HG02678 (cell line): ENCODE results near the gene MYL3.

ENCODE experiments used
- ATAC-seq: cut with Tn5 transposase; IDR thresholded peaks from one replicate; pipeline ENCODE4 v1.9.1; 2021; ENCODE audit warnings: mild to moderate bottlenecking, moderate library complexity; ENCODE audit not compliant: unreplicated experiment

MYL3 gene

GRCh38 chr3:46883830-46884185, 20.6 kb upstream of the MYL3 start:
- no peak for ATAC-seq

- no peak for ATAC-seq
Observed at GRCh38 chr3:46883054-46883829, 20.0 kb upstream of the MYL3 start.

- no peak for ATAC-seq
Observed at GRCh38 chr3:46882377-46883053, 19.3 kb upstream of the MYL3 start.

- ATAC-seq, result no peak
Observed at GRCh38 chr3:46881596-46882376, 18.5 kb upstream of the MYL3 start.

DNA sequence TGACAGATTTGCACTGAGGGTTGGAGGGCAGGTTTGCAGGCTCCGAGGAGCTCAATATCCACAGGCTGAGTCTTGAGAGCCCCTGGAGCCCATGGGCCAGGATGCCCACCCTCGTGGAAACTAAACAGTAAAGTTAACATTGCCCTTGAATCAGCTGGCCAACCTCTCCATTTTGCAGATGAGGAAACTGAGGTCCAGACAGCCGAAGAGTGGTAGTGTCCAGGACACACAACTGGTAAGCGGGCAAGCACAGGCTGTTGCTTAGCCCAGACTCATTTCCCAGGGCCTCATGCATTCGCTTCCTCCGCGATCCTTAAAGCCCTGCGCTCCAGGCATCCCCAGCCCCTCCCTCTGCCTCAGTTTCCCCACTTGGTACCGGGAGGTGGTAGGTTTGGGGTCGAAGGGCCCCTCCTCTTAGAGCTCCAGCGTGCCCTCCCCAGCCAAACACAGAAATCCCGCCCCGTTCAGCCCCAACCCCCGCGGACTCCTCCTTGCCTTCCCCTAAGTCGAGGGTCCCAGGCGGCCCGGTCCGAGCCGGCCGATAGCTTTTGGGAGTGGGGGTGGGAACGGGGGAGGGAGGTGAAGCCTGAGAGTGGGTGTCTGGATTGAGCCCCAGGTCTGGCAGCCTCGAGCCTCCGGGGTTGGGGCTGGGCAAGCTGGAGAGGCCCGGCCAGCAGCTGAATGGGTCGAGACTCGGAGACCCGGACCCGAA, 17.8 kb upstream of the MYL3 start:
- no peak for ATAC-seq

DNA sequence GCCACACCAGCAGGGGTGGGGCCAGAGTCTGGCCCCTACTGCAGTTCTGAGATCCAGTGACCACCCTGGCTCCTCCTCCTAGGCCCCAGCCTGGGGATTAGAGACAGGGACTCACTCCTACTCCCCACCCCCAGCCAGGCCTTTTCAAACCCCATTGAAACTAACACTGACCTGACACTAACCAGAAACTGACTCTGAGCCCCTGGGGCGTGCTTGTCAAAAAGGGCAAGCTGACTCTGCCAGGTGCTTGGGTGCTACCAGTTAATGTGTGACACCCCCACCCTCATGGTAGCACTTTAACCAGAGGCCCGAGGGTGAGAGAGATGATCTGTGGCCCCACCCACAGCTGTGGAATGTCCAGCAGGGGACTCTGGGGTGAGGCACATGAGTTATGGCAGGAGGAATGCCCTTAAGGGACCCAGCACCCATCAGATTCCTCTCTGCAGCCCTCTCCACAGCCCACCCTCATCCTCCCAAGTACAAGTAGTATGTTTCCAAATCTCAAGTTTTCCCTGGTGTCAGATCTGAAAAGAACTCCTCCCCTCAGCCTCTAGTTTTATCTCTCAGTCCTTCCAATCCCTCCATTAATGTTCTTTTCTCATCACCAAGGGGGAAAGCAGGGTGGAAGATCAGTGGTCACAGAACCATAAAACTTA, 15.7 kb upstream of the MYL3 start:
- peak; percentile 43 for ATAC-seq

DNA sequence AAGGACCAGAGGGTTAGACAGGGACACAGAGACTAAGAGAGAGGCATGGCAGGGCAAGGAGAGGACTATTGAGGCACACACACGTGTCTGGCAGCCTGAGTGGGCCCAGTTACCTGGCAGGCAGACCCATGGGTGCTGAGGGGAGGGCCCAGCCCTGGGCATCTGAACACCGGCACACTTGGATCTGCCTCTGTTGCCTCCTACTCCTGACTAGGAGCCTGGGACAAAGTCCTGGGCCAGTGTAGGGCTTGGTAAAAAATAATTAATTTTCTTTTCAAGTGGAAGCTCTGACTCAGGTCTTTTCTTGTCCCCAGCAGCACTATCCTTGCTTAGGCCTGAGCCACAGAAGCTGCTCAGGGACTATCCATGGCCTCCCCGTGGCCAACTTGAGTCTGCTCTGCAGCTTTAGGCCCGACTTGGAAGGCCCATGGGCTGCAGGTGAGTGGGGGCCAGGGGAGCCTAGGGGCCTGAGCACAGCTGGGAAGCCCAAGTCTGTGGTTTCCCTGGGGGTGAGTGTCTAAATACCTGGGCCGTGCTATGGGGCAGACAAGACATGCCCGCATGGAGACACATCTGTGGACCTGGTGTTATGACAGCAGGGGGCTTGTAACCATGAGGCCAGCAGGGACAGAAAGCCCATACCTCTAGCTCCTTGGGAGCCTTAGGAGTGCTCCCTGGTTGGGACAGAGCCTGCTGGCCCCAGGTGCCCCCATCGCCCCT, 14.3 kb upstream of the MYL3 start, which contains the start of gene PTH1R:
Gene PTH1R (plus strand): TSS at position 316 of the 720 bp plus-strand sequence. CDS start 5,839 bp downstream, outside the sequence.
- no peak for ATAC-seq

DNA sequence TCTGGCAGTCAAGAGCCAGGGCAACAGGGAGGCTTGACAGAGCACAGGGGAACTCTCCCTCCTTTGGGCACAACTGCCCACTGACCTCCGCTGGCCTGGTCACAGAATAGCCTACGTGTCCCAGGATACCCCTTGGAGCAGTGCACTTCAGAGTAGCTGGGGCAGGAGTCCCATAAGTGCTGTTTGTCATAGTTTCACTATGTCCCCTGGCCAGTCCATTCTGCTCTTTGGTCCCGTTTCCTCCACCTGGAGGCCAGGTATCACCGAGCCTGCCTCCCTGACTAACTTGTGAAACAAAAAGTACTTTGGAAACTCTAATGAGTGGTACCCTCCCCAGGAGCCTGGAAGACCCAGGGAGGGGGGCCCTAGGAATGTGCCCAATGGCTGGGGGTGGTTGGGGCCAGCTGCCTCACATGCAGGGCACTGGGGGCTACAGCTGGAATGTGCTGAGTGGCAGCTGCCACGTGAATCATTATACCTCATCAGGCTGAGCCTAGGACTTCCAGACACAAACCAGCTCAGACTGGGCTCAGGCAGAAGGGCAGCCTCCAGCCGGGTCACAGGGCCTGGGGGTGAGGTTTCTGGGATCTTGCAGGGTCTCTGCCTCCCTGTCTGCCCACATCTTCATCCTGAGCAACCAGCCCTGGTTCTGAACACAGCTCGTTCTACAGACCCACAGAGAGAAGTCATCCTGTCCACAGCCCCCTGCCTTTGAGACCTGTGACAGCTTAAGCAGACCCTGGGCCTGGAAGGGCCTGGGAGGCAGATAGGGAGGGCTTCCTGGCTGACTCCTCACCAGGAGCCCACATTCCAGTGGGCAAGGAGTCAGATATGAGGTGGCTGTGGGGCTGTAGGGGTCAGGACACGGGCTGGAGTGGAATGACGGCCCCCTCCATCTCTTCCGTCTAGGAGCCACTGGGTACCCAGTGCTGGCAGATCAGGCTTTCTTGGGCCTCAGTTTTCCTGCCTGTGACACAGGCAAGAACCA, 13.4 kb upstream of the MYL3 start:
- ATAC-seq, result no peak

GRCh38 chr3:46875560-46875959, 12.3 kb upstream of the MYL3 start:
- no peak for ATAC-seq

GRCh38 chr3:46874430-46874829, 11.2 kb upstream of the MYL3 start:
- ATAC-seq, result no peak

DNA sequence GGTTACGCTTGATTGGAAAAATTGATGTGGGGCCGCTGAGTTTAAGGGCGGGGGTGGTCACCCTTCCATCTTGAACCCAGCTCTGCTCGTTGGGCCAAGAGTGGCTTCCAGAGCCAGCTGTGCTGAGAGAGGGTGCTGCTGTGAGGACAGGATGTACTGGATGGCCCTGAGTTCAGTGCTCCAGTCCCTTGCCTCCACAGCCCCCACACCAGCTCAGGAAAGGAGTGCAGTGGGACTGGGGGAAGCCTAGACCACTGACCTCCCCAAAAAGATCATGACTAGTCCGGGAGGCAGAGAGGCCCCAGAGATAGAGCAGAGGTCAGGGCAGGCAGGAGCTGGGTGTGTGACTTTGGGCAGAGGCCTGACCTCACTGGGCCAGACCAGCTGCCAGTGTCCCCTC, 10.3 kb upstream of the MYL3 start:
- ATAC-seq, result no peak

- ATAC-seq, result no peak
Observed at GRCh38 chr3:46871222-46871621, 8.0 kb upstream of the MYL3 start.

GRCh38 chr3:46870651-46871050, 7.4 kb upstream of the MYL3 start:
- no peak for ATAC-seq

DNA sequence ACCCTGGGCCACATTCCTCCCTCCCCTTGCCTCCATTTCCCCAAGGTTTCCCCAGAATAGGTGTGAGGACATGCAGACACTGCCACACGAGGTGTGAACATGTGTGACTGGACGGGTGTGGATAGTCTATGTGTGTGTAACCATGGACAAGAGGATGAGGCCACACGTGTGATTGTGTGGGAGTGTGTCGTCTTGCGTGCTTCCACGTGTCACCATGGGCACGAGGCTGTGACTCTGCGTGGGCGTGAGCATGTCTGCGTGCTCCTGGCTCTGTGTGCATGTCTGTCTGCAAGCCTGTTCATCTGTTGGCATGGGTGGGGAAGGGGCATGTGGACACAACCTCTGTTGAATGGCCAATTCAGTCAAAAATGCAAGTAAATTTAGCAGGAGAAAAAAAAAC, 6.2 kb upstream of the MYL3 start:
- no peak for ATAC-seq

GRCh38 chr3:46868948-46869347, 5.7 kb upstream of the MYL3 start:
- no peak for ATAC-seq

DNA sequence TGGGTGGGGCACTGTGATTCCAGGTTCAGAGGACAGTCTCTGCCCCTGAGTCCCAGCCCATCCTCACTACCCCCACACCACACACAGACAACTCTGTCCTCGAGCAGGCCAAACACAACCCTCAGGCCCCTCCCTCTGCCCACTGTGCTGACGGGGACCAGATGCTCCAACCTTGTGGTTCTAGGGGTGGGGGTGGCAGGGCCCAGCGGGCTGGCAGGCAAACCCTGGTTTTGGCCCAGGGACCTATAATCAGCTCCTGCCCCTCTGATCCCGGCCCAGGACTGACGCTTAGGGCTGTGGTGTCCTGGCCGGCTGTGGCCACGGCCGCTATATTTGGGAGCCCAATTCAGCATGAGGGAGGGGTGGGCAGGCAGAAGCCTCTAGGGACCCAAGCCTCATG, 5.0 kb upstream of the MYL3 start:
- ATAC-seq, result no peak

- no peak for ATAC-seq
Observed at GRCh38 chr3:46867550-46867898, 4.3 kb upstream of the MYL3 start.

DNA sequence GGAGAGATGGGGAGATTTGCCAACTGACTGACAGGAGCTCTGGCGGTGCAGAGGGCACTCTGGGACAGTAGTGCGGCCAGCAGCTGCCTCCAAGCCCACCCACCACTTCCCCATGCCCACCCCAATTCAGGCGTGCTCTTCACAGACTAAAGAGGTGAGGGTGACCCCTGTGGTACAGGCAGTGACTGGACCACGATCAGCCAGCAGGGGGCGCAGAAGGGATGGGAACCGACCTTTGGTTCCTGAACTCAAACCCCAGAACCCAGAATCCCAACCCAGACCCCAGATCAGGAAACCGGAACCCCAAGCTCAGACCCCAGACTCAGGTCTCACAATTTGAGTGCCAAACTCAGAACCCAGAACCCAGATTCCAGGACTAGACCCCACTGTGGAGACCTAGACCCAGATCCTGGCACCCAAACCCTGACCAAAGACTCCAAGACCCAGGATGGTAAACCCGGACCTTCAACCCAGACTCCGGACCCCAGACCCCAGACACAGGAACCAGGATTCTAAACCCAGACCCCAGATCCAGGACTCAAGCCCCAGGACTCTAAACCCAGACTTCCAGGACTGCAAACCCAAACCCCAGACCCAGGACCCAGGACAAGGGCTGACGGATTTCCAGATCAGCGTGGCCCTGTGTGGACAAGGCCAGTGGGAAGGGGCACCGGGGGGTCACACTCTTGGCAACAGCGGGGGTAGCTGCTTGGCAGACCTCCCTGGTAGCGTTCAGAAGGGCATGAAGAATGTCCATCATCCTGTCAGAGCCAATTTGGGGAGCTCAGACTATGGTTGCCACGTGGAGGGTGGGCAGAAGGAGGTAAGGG, 3.7 kb upstream of the MYL3 start:
- no peak for ATAC-seq
